ENCODE measurements around the gene PABPN1L.

DNA sequence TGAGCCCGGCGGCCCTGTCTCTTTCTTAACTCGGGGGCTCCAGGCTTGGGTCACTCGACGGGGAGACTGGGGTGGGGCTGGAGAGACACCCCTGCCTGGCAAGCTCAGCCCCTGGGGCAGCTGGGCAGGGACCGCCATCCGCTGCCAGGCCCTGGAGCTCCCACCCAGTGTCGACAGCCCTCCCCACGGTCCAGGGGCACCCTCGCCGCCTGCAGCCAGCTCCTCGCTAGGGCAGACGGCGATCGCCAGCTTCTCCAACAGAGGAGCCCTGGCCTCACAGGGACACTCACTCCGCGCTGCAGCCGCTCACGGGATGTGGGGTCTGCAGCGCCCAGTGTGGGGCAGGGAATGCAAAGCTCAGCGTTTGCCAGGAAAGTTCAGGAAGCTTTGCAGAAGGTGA is 38.7 kb downstream of the PABPN1L start:
- TF ChIP-seq POLR2AphosphoS5 (IDR thresholded peaks at IDR 0.05; ENCODE audit: low read depth) (no peak), JUNB (IDR thresholded peaks at IDR 0.05; ENCODE audit: unreplicated experiment) (no peak)
- TF ChIP-seq, protein P1, sequence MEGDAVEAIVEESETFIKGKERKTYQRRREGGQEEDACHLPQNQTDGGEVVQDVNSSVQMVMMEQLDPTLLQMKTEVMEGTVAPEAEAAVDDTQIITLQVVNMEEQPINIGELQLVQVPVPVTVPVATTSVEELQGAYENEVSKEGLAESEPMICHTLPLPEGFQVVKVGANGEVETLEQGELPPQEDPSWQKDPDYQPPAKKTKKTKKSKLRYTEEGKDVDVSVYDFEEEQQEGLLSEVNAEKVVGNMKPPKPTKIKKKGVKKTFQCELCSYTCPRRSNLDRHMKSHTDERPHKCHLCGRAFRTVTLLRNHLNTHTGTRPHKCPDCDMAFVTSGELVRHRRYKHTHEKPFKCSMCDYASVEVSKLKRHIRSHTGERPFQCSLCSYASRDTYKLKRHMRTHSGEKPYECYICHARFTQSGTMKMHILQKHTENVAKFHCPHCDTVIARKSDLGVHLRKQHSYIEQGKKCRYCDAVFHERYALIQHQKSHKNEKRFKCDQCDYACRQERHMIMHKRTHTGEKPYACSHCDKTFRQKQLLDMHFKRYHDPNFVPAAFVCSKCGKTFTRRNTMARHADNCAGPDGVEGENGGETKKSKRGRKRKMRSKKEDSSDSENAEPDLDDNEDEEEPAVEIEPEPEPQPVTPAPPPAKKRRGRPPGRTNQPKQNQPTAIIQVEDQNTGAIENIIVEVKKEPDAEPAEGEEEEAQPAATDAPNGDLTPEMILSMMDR (conservative IDR thresholded peaks at IDR 0.05; ENCODE audit: low read depth in 2 of 2), result no peak

Data from GM23338 (cell line).